Mesendoderm (in vitro differentiated cells): ENCODE data around the gene TXNL4B.

ENCODE experiments used
- DNase-seq: peaks from one replicate; pipeline ENCODE4 v3.0.0; 2013
- H2AK5ac ChIP-seq: 2 replicates; pipeline ENCODE4 v1.6.1; 2013; ENCODE audit warnings: low read length, inconsistent platforms
- H2BK120ac ChIP-seq: 2 replicates; pipeline ENCODE4 v1.6.1; 2013; ENCODE audit warnings: low read depth, mild to moderate bottlenecking, low read length, moderate library complexity, mixed read lengths
- H2BK15ac ChIP-seq: replicated peaks from 2 replicates; pipeline ENCODE4 v1.6.1; 2013; ENCODE audit warnings: low read depth, mild to moderate bottlenecking, moderate library complexity
- H2BK5ac ChIP-seq: 2 replicates; pipeline ENCODE4 v1.6.1; 2013; ENCODE audit warnings: low read length, inconsistent platforms
- H3K18ac ChIP-seq: 2 replicates; pipeline ENCODE4 v1.6.1; 2013; ENCODE audit warnings: mild to moderate bottlenecking, low read length, mixed read lengths
- H3K23ac ChIP-seq: one replicate; pipeline ENCODE4 v1.6.1; 2013; ENCODE audit warnings: low read length
- H3K27ac ChIP-seq: 2 replicates; pipeline ENCODE4 v1.5.1; 2013; ENCODE audit warnings: low read depth, mild to moderate bottlenecking, inconsistent platforms, low read length, moderate library complexity
- H3K27me3 ChIP-seq: 2 replicates; pipeline ENCODE4 v1.6.1; 2013; ENCODE audit warnings: low read length, control low read depth, mild to moderate bottlenecking, inconsistent platforms; ENCODE audit not compliant: insufficient read depth, poor library complexity
- H3K36me3 ChIP-seq: 2 replicates; pipeline ENCODE4 v1.6.1; 2013; ENCODE audit warnings: low read length, inconsistent platforms; ENCODE audit not compliant: control insufficient read depth, insufficient read depth
- H3K4ac ChIP-seq: one replicate; pipeline ENCODE4 v1.6.1; 2013; ENCODE audit warnings: low read depth, mild to moderate bottlenecking, low read length, moderate library complexity
- H3K4me1 ChIP-seq: 2 replicates; pipeline ENCODE4 v1.6.1; 2013; ENCODE audit warnings: low read depth, low read length, inconsistent platforms; ENCODE audit not compliant: control insufficient read depth
- H3K4me2 ChIP-seq: 2 replicates; pipeline ENCODE4 v1.6.1; 2013; ENCODE audit warnings: low read length
- H3K4me3 ChIP-seq: 2 replicates; pipeline ENCODE4 v1.5.1; 2013; ENCODE audit warnings: mild to moderate bottlenecking, low read length
- H3K56ac ChIP-seq: one replicate; pipeline ENCODE4 v1.6.1; 2013; ENCODE audit warnings: low read length
- H3K79me1 ChIP-seq: 2 replicates; pipeline ENCODE4 v1.6.1; 2013; ENCODE audit warnings: low read length, inconsistent platforms
- H3K79me2 ChIP-seq: 2 replicates; pipeline ENCODE4 v1.6.1; 2013; ENCODE audit warnings: mild to moderate bottlenecking, low read length; ENCODE audit not compliant: control insufficient read depth, insufficient read depth
- H3K9ac ChIP-seq: 2 replicates; pipeline ENCODE4 v1.6.1; 2013; ENCODE audit warnings: low read length, inconsistent platforms
- H4K5ac ChIP-seq: one replicate; pipeline ENCODE4 v1.6.1; 2013; ENCODE audit warnings: low read length
- H4K8ac ChIP-seq: one replicate; pipeline ENCODE4 v1.6.1; 2013; ENCODE audit warnings: low read depth, mild to moderate bottlenecking, control low read depth, low read length, moderate library complexity
- WGBS: extraction: QIAGEN DNeasy Blood & Tissue Kit; methylation state at CpG from one replicate; pipeline ENCODE4 v1.1.7; 2013; ENCODE audit warnings: low lambda C conversion rate, missing lambda C conversion rate; ENCODE audit not compliant: insufficient coverage; ENCODE audit errors: extremely low coverage; 5-methylcytosine and 5-hydroxymethylcytosine counted together

TXNL4B gene

GRCh38 chr16:72111657-72112451 lies 18.4 kb upstream of the TXNL4B start:
- WGBS: no CpG with 5 or more reads among the region's 19 CpGs
- H3K79me2 ChIP-seq: no peaks in the 10 kb centered on the region
- no peak overlapping the region for H3K4ac ChIP-seq
- H3K27me3 ChIP-seq: no peaks in the 10 kb centered on the region
- H4K8ac ChIP-seq: no peak overlapping the region
- H3K23ac ChIP-seq: no peak overlapping the region
- H2BK5ac ChIP-seq: no peak overlapping the region
- H2AK5ac ChIP-seq: no peak overlapping the region
- H3K18ac ChIP-seq: no peak overlapping the region
- DNase-seq: peak; percentile 83
- no peak overlapping the region for H3K4me2 ChIP-seq
- no peak overlapping the region for H3K4me3 ChIP-seq
- no peak overlapping the region for H4K5ac ChIP-seq
- peaks cover 4% of the 10 kb centered on the region for H3K4me1 ChIP-seq
- H3K79me1 ChIP-seq: no peaks in the 10 kb centered on the region
- no peak overlapping the region for H3K9ac ChIP-seq
- H3K36me3 ChIP-seq: peaks cover 14% of the 10 kb centered on the region
- no peak overlapping the region for H3K27ac ChIP-seq
- no peak overlapping the region for H3K56ac ChIP-seq
- no peak overlapping the region for H2BK120ac ChIP-seq
- H2BK15ac ChIP-seq: no peak overlapping the region

GRCh38 chr16:72110662-72111615 lies 17.5 kb upstream of the TXNL4B start:
- no peak overlapping the region for H2AK5ac ChIP-seq
- DNase-seq: no peak
- no peaks in the 10 kb centered on the region for H3K79me2 ChIP-seq
- H3K27me3 ChIP-seq: no peaks in the 10 kb centered on the region
- H2BK5ac ChIP-seq: no peak overlapping the region
- no peak overlapping the region for H3K9ac ChIP-seq
- H2BK120ac ChIP-seq: no peak overlapping the region
- no peak overlapping the region for H3K56ac ChIP-seq
- no peak overlapping the region for H3K4ac ChIP-seq
- H3K4me1 ChIP-seq: peaks cover 4% of the 10 kb centered on the region
- H2BK15ac ChIP-seq: no peak overlapping the region
- H4K5ac ChIP-seq: no peak overlapping the region
- no peak overlapping the region for H3K4me2 ChIP-seq
- WGBS: no CpG with 5 or more reads among the region's 23 CpGs
- H3K36me3 ChIP-seq: peaks cover 17% of the 10 kb centered on the region
- H3K18ac ChIP-seq: no peak overlapping the region
- H3K4me3 ChIP-seq: no peak overlapping the region
- H3K79me1 ChIP-seq: no peaks in the 10 kb centered on the region
- H3K27ac ChIP-seq: no peak overlapping the region
- no peak overlapping the region for H3K23ac ChIP-seq
- H4K8ac ChIP-seq: no peak overlapping the region

GRCh38 chr16:72109966-72110530 lies 16.6 kb upstream of the TXNL4B start:
- H3K36me3 ChIP-seq: peaks cover 23% of the 10 kb centered on the region
- H3K4me1 ChIP-seq: peaks cover 4% of the 10 kb centered on the region
- no peak overlapping the region for H3K18ac ChIP-seq

GRCh38 chr16:72109300-72109699 lies 15.9 kb upstream of the TXNL4B start:
- Histone ChIP-seq H2BK5ac (no peak overlapping the region), H3K4me2 (no peak overlapping the region), H3K18ac (no peak overlapping the region), H3K27ac (no peak overlapping the region), H3K79me2 (no peaks in the 10 kb centered on the region), H4K5ac (no peak overlapping the region), H3K4ac (no peak overlapping the region), H2BK120ac (no peak overlapping the region), H3K23ac (no peak overlapping the region), H3K56ac (no peak overlapping the region), H2AK5ac (no peak overlapping the region), H3K4me3 (no peak overlapping the region), H3K4me1 (peaks cover 4% of the 10 kb centered on the region), H3K36me3 (peaks cover 28% of the 10 kb centered on the region), H3K79me1 (no peaks in the 10 kb centered on the region), H2BK15ac (no peak overlapping the region), H3K9ac (no peak overlapping the region), H4K8ac (no peak overlapping the region), H3K27me3 (no peaks in the 10 kb centered on the region)
- WGBS: no CpG with 5 or more reads among the region's 12 CpGs
- DNase-seq: no peak

More at GRCh38 chr16:72109966-72110530, 16.6 kb upstream of the TXNL4B start:
- Histone ChIP-seq H3K4me2 (no peak overlapping the region), H3K4ac (no peak overlapping the region), H2BK5ac (no peak overlapping the region), H3K9ac (no peak overlapping the region), H4K5ac (no peak overlapping the region), H3K23ac (no peak overlapping the region), H3K79me2 (no peaks in the 10 kb centered on the region), H3K27ac (no peak overlapping the region), H4K8ac (no peak overlapping the region), H2BK15ac (no peak overlapping the region), H3K79me1 (no peaks in the 10 kb centered on the region), H2BK120ac (no peak overlapping the region), H3K56ac (no peak overlapping the region), H3K4me3 (no peak overlapping the region), H2AK5ac (no peak overlapping the region), H3K27me3 (no peaks in the 10 kb centered on the region)
- DNase-seq: no peak
- no CpG with 5 or more reads among the region's 12 CpGs for WGBS

- no peaks in the 10 kb centered on the region for H3K79me1 ChIP-seq
- no peak overlapping the region for H3K23ac ChIP-seq
- no peak overlapping the region for H2BK5ac ChIP-seq
- H3K4me2 ChIP-seq: no peak overlapping the region
- H3K36me3 ChIP-seq: peaks cover 31% of the 10 kb centered on the region
- no peaks in the 10 kb centered on the region for H3K79me2 ChIP-seq
- H3K27ac ChIP-seq: no peak overlapping the region
- no peak overlapping the region for H2BK15ac ChIP-seq
- no peak overlapping the region for H2BK120ac ChIP-seq
- H3K9ac ChIP-seq: no peak overlapping the region
- no peak overlapping the region for H3K18ac ChIP-seq
- no peak overlapping the region for H3K56ac ChIP-seq
- WGBS: no CpG with 5 or more reads among the region's 16 CpGs
- no peak overlapping the region for H3K4ac ChIP-seq
- H3K4me3 ChIP-seq: no peak overlapping the region
- no peak overlapping the region for H4K8ac ChIP-seq
- no peak overlapping the region for H4K5ac ChIP-seq
- H2AK5ac ChIP-seq: no peak overlapping the region
- no peak for DNase-seq
- H3K4me1 ChIP-seq: peaks cover 4% of the 10 kb centered on the region
- H3K27me3 ChIP-seq: no peaks in the 10 kb centered on the region
Measured at GRCh38 chr16:72108353-72109102, 15.1 kb upstream of the TXNL4B start.
